Measurements from ENCODE around the gene XPC. TPM values are rescaled to one million over a fixed set of nuclear protein-coding genes. Genes with fewer than 3 reads are reported as not detected.

The XPC gene
- total RNA-seq, 6 experiments from 2014 or later, result 14.4 to 23.1 (median 20.0) TPM

DNA sequence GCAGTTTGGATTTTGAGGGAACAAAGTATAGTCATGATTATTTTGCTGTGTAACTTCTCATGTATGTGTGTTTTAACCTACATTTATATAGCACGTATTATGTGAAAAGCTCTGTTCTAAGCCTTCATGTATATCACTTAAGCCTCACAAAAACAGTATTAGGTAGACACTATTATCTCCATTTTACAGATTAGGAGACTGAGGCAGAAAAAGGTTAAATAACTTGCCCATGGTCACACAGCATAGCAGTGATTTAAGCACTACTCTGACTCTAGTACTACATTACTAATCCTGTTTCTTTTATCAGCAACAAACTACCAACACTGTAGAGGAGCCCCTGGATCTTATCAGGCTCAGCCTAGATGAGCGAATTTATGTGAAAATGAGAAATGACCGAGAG is 2.9 kb upstream of the XPC start:
- ATAC-seq, result no peak
- peaks cover 0 to 35% (median 3%) of the 10 kb centered on the region in 4 donors for H3K4me1 ChIP-seq

DNA sequence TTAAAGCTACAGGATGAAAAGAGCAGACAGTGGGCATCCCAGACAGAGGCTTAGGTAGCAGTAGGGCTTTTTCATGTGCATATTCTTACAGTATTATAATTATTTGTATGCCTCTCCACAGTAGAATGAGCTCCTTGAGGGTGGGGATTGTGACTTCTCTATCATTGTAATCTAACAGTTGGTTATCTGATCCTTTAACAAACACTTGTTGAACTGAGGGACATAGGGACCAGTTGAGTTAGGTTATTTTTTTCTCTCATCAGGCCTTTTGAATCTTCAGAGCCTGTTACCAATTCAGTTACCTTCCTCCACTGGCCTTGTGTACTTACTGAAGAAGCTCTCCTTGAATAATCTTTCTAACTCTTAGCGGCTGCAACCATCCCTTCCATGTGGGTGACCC is 1.4 kb upstream of the XPC start:
- H3K4me1 ChIP-seq, result peaks cover 0 to 38% (median 7%) of the 10 kb centered on the region in 4 donors
- intact Hi-C loops (cut with DNase I), result loop anchor here in 1 of 2 donors (10.0 kb wide), 1 partner anchor 285 kb away; no protein-coding TSS in a partner anchor
- 87% methylated on average over 1 of the region's 1 CpG for WGBS (ENCODE audit: insufficient coverage, low coverage, low lambda C conversion rate, missing lambda C conversion rate)

More for the DNA sequence above, 2.9 kb upstream of the XPC start:
- TF ChIP-seq, protein P1, sequence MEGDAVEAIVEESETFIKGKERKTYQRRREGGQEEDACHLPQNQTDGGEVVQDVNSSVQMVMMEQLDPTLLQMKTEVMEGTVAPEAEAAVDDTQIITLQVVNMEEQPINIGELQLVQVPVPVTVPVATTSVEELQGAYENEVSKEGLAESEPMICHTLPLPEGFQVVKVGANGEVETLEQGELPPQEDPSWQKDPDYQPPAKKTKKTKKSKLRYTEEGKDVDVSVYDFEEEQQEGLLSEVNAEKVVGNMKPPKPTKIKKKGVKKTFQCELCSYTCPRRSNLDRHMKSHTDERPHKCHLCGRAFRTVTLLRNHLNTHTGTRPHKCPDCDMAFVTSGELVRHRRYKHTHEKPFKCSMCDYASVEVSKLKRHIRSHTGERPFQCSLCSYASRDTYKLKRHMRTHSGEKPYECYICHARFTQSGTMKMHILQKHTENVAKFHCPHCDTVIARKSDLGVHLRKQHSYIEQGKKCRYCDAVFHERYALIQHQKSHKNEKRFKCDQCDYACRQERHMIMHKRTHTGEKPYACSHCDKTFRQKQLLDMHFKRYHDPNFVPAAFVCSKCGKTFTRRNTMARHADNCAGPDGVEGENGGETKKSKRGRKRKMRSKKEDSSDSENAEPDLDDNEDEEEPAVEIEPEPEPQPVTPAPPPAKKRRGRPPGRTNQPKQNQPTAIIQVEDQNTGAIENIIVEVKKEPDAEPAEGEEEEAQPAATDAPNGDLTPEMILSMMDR (IDR thresholded peaks at IDR 0.05), result no peak
- no peak for DNase-seq
- Histone ChIP-seq H3K27ac (no peak overlapping the region), H3K4me3 (no peak overlapping the region), H3K27me3 (no peaks in the 10 kb centered on the region), H3K9me3 (no peaks in the 10 kb centered on the region), H3K36me3 (peaks cover 0 to 34% (median 7%) of the 10 kb centered on the region in 4 donors)
- WGBS (ENCODE audit: insufficient coverage, low coverage, low lambda C conversion rate, missing lambda C conversion rate), result 95% methylated on average over 3 of the region's 3 CpGs
- intact Hi-C loops (cut with DNase I), result no loop called here

DNA sequence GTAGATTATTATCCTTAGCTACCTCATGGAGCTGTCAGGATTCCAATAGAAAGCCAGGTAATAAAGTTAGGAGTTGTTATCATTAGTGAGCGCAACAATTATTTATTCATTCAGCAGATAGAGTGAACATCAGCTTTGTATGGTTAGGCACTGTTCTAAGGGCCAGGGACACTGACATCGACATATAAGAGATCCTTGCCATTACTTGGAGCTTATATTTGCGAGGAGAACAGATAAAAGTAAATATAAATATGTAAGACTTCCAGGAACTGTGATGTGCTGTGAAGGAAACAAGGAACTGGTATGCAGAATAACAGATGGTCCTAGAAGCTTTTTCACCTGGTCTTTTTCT is 689 bp upstream of the XPC start:
- peak overlapping the region; percentile 25 to 93 (median 55) for H3K27ac ChIP-seq
- H3K9me3 ChIP-seq, result no peaks in the 10 kb centered on the region
- H3K4me1 ChIP-seq, result peaks cover 0 to 38% (median 7%) of the 10 kb centered on the region in 4 donors
- no peak for ATAC-seq
- 2% methylated on average over 3 of the region's 3 CpGs for WGBS (ENCODE audit: insufficient coverage, low coverage, low lambda C conversion rate, missing lambda C conversion rate)
- no peak for DNase-seq
- no peaks in the 10 kb centered on the region for H3K27me3 ChIP-seq
- TF ChIP-seq POLR2A (IDR thresholded peaks at IDR 0.05), result no peak
- TF ChIP-seq, protein P1 (IDR thresholded peaks at IDR 0.05), result no peak
- intact Hi-C loops (cut with DNase I), result loop anchor here in 1 of 2 donors (10.0 kb wide), 1 partner anchor 284 kb away; no protein-coding TSS in a partner anchor
- H3K36me3 ChIP-seq, result peaks cover 0 to 17% (median 6%) of the 10 kb centered on the region in 4 donors
- H3K4me3 ChIP-seq, result peak overlapping the region; percentile 74 to 89 (median 84)

More for the DNA sequence above, 1.4 kb upstream of the XPC start:
- TF ChIP-seq, protein P1 (IDR thresholded peaks at IDR 0.05), result no peak
- no peak for TF ChIP-seq POLR2A (IDR thresholded peaks at IDR 0.05)
- no peak for ATAC-seq
- Histone ChIP-seq H3K27ac (no peak overlapping the region), H3K9me3 (no peaks in the 10 kb centered on the region), H3K36me3 (peaks cover 0 to 21% (median 7%) of the 10 kb centered on the region in 4 donors), H3K4me3 (no peak overlapping the region), H3K27me3 (no peaks in the 10 kb centered on the region)
- DNase-seq, result no peak

DNA sequence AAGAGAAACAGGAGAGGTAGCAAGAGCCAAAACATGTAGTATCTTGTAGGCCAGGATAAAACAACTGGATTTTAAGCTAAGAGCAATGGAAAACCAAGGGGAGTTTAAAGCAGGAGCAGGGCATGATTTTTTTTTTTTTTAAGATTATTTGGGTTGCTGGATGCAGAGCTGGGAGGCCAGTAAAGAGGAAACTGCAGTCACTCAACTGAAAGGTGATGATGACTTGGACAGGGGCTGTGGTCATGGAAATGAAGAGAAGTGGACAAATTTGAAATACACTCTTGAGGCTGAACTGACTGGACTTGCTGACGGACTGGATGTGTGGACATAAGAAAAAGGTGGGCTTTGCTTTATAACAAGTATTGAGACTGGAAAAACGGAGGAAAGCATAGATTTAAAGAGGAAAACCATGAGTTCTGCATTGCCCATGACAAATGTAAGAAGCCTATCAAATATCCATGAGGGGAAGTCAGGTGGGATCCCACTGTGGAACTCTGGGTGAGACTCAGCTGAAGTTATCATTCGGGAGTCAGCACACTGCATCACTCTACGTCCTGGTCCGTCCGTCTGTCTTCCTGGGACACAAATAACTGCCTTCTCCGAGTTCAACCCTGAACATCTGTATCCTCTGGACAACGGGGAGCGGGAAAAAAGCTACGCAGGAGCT is 688 bp downstream of the XPC start:
- peaks cover 0 to 30% (median 7%) of the 10 kb centered on the region in 4 donors for H3K4me1 ChIP-seq
- WGBS (ENCODE audit: insufficient coverage, low coverage, low lambda C conversion rate, missing lambda C conversion rate), result 3% methylated on average over 5 of the region's 10 CpGs

More for the DNA sequence above, 688 bp downstream of the XPC start:
- no peak for DNase-seq
- Histone ChIP-seq H3K4me3 (peak overlapping the region; percentile 74 to 89 (median 84)), H3K36me3 (peaks cover 0 to 12% (median 5%) of the 10 kb centered on the region in 4 donors), H3K27me3 (no peaks in the 10 kb centered on the region), H3K27ac (peak overlapping the region; percentile 86 to 93 (median 88)), H3K9me3 (no peaks in the 10 kb centered on the region)
- intact Hi-C loops (cut with DNase I), result loop anchor here in 1 of 2 donors (10.0 kb wide), 1 partner anchor 283 kb away; no protein-coding TSS in a partner anchor
- TF ChIP-seq, protein P1 (IDR thresholded peaks at IDR 0.05), result no peak
- no peak for TF ChIP-seq POLR2A (IDR thresholded peaks at IDR 0.05)
- ATAC-seq, result peak; percentile 11 to 40 (median 34)

Measured in right lobe of liver (tissue), 6 donors.